WTC11 (cell line): Measurements from ENCODE around the gene TSPAN18. TPM values are rescaled to one million over a fixed set of nuclear protein-coding genes. Genes with fewer than 3 reads are reported as not detected.

Source experiments
- ATAC-seq: fragments of 200-7000 bp; cut with Tn5 transposase; 2 replicates; pipeline ENCODE4 v1.10.0; 2021; ENCODE audit warnings: mild to moderate bottlenecking, moderate library complexity
- CTCF ChIA-PET: fragments of 300-600 bp; sonication (Branson Sonifier 250); formaldehyde crosslinking; loops from one replicate; lab custom pipeline; 2021; ENCODE audit warnings: antibody characterized with exemption; lab: Charles Lee
- POLR2A ChIA-PET: fragments of 350-600 bp; sonication (Branson Sonifier 250); formaldehyde crosslinking; loops from one replicate; lab custom pipeline; 2021; ENCODE audit warnings: antibody characterized with exemption; lab: Charles Lee
- DNase-seq: peaks from one replicate; pipeline ENCODE4 v3.0.0; 2021; ENCODE audit warnings: low spot score
- H3K27ac Mint-ChIP-seq: 2 replicates; pipeline ENCODE4 v1.8.0; 2021; ENCODE audit warnings: mixed read lengths
- H3K27me3 Mint-ChIP-seq: 2 replicates; pipeline ENCODE4 v1.8.0; 2021; ENCODE audit warnings: low read depth, mild to moderate bottlenecking, moderate library complexity, mixed read lengths
- H3K36me3 Mint-ChIP-seq: 2 replicates; pipeline ENCODE4 v1.8.0; 2021; ENCODE audit warnings: mixed read lengths
- H3K4me1 Mint-ChIP-seq: 2 replicates; pipeline ENCODE4 v1.8.0; 2022; ENCODE audit warnings: mixed read lengths
- H3K4me3 Mint-ChIP-seq: 2 replicates; pipeline ENCODE4 v1.8.0; 2021; ENCODE audit warnings: mild to moderate bottlenecking, moderate library complexity, mixed read lengths
- H3K9me3 Mint-ChIP-seq: 2 replicates; pipeline ENCODE4 v1.8.0; 2021; ENCODE audit warnings: mixed read lengths
- CREB1 ChIP-seq: sonication (generic); formaldehyde crosslinking; IDR thresholded peaks from 2 replicates; pipeline ENCODE4 v1.8.0; 2023; ENCODE audit warnings: mild to moderate bottlenecking, missing genetic modification reagents
- ETV6 ChIP-seq: sonication (generic); formaldehyde crosslinking; IDR thresholded peaks from 2 replicates; pipeline ENCODE4 v1.8.1; 2022; ENCODE audit warnings: mild to moderate bottlenecking, missing genetic modification reagents
- FOXJ3 ChIP-seq: sonication (generic); formaldehyde crosslinking; IDR thresholded peaks from 2 replicates; pipeline ENCODE4 v1.9.0; 2021; ENCODE audit warnings: missing genetic modification reagents, mild to moderate bottlenecking, borderline replicate concordance
- FOXK1 ChIP-seq: sonication (generic); formaldehyde crosslinking; IDR thresholded peaks from 2 replicates; pipeline ENCODE4 v1.8.0; 2022; ENCODE audit warnings: mild to moderate bottlenecking, moderate library complexity, missing genetic modification reagents
- FOXP1 ChIP-seq: sonication (generic); formaldehyde crosslinking; IDR thresholded peaks from 2 replicates; pipeline ENCODE4 v1.8.0; 2022; ENCODE audit warnings: missing genetic modification reagents, mild to moderate bottlenecking, moderate library complexity, borderline replicate concordance
- HMGA2 ChIP-seq: fragments of 250-450 bp; sonication (Bioruptor Pico); IDR thresholded peaks from 2 replicates; pipeline ENCODE4 v1.4.0; 2021; ENCODE audit warnings: mild to moderate bottlenecking, moderate library complexity
- SMAD4 ChIP-seq: sonication (generic); formaldehyde crosslinking; IDR thresholded peaks from 2 replicates; pipeline ENCODE4 v1.8.0; 2022; ENCODE audit warnings: mild to moderate bottlenecking, missing genetic modification reagents
- ZNF121 ChIP-seq: sonication (generic); formaldehyde crosslinking; IDR thresholded peaks from 2 replicates; pipeline ENCODE4 v1.8.0; 2023; ENCODE audit warnings: missing genetic modification reagents
- ZNF232 ChIP-seq: sonication (generic); formaldehyde crosslinking; IDR thresholded peaks from 2 replicates; pipeline ENCODE4 v1.8.0; 2022; ENCODE audit warnings: mild to moderate bottlenecking, missing genetic modification reagents
- total RNA-seq: library from RNA; stranded (reverse); gene quantifications from 3 replicates; pipeline ENCODE4 v1.2.3, GENCODE V29; 2021
- TF ChIP-seq, protein P1 (sequence below): sonication (generic); formaldehyde crosslinking; IDR thresholded peaks from 2 replicates; pipeline ENCODE4 v1.8.1; 2023; ENCODE audit warnings: mild to moderate bottlenecking, missing genetic modification reagents
- TF ChIP-seq, protein P2 (sequence below): sonication (generic); formaldehyde crosslinking; IDR thresholded peaks from 2 replicates; pipeline ENCODE4 v1.8.0; 2022; ENCODE audit warnings: mild to moderate bottlenecking, missing genetic modification reagents

TSPAN18 gene
- total RNA-seq, 1 experiment from 2014 or later: 44.7 TPM

DNA sequence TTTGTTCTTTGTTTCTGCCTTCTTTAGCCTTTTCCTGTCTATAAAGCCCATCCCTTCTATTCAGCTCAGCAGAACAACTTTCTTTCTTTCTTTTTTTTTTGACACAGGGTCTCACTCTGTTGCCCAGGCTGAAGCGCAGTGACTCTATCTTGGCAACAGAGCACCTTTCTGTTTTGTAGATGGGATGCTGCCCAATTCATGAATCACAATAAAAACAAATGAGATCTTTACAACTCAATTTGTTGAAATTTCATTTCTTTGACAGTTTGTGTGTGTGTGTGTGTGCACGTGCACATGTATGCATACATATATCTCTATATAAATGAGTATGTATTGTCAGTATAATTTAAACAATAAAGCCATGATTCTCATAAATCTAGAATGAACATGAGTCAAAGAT is 25.5 kb downstream of the TSPAN18 start:
- Mint-ChIP-seq H3K27ac (no peak overlapping the region), H3K36me3 (peaks cover 10% of the 10 kb centered on the region; the same call in 1 of the 2 replicates), H3K4me1 (peaks cover 77% of the 10 kb centered on the region), H3K4me3 (no peak overlapping the region), H3K9me3 (peaks cover 5% of the 10 kb centered on the region), H3K27me3 (peaks cover 48% of the 10 kb centered on the region)
- ChIA-PET CTCF (no interaction called here), POLR2A (no interaction called here)
- peak; percentile 81; the same call in 1 of the 2 replicates for TF ChIP-seq ZNF121 (CRISPR knock-in tag)
- TF ChIP-seq HMGA2 (CRISPR knock-in tag): no peak
- DNase-seq (no peak), ATAC-seq (no peak)

DNA sequence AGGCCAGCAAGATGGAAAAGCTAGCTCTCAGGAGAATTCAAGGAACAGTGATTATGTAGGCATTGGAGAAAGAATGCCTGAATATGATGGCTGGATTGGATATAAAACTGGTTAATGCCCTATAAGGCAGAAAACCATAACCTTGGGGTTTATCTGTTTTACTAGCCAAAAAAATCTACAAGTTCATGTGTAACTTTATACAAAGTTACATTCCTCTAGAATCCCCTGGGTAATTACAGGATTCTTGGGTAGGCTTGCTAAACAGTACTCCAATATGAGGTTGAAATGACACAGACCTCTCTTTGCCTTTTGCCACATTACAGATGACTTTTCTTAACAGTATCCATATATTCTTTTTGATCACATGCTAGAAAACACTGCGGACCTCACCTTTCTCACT is 26.0 kb downstream of the TSPAN18 start:
- Mint-ChIP-seq H3K9me3 (peaks cover 6% of the 10 kb centered on the region), H3K27me3 (peaks cover 50% of the 10 kb centered on the region), H3K36me3 (peaks cover 11% of the 10 kb centered on the region), H3K4me1 (peaks cover 76% of the 10 kb centered on the region), H3K4me3 (no peak overlapping the region; the same call in 1 of the 2 replicates), H3K27ac (no peak overlapping the region)
- DNase-seq (no peak), ATAC-seq (no peak)
- CTCF ChIA-PET: interaction anchor here (1.5 kb wide), 1 partner anchor 11 kb away, joined by 6 read pairs; no protein-coding TSS in a partner anchor
- TF ChIP-seq, protein P1, sequence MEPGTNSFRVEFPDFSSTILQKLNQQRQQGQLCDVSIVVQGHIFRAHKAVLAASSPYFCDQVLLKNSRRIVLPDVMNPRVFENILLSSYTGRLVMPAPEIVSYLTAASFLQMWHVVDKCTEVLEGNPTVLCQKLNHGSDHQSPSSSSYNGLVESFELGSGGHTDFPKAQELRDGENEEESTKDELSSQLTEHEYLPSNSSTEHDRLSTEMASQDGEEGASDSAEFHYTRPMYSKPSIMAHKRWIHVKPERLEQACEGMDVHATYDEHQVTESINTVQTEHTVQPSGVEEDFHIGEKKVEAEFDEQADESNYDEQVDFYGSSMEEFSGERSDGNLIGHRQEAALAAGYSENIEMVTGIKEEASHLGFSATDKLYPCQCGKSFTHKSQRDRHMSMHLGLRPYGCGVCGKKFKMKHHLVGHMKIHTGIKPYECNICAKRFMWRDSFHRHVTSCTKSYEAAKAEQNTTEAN (CRISPR knock-in tag): no peak
- TF ChIP-seq SMAD4 (CRISPR knock-in tag) (no peak), FOXK1 (CRISPR knock-in tag) (no peak), CREB1 (no peak)
- POLR2A ChIA-PET: no interaction called here

DNA sequence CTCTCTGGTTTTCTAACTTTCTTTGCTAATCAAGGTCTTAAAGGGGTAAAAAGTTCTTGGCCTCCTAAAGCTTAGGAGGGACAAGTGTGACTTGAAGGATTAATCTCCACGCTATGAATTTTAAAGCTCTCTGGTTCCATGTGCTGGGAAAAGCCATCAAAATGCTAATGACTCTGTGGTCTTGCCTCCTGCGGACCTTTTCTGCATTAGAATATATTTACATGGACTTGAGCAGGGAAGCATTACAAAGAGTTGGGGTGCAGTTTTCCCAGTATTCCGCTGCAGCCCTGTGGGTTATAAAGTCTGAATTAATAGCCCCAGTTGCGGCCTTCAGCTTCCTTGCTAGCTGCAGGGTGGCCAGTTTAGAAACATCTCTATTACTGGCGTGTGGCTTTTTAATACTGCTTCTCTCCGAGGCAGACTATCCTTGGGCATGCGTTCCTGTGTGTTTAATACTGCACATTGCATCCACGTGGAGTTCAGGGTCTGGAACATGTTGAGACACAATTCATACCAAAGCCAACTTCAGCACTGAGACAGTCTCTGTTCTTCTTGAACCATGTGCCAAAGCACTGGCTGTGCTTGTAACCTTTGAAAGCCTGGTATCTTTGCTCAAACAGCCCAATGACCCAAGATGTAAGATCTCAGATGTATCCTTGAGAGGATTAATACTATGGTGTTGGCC is 27.3 kb downstream of the TSPAN18 start:
- peaks cover 18% of the 10 kb centered on the region for H3K36me3 Mint-ChIP-seq
- DNase-seq (no peak), ATAC-seq (peak; percentile 64)
- H3K4me3 Mint-ChIP-seq: peak overlapping the region; percentile 46
- peaks cover 53% of the 10 kb centered on the region for H3K27me3 Mint-ChIP-seq
- H3K27ac Mint-ChIP-seq: peak overlapping the region; percentile 55
- H3K9me3 Mint-ChIP-seq: peaks cover 15% of the 10 kb centered on the region
- TF ChIP-seq, protein P2, sequence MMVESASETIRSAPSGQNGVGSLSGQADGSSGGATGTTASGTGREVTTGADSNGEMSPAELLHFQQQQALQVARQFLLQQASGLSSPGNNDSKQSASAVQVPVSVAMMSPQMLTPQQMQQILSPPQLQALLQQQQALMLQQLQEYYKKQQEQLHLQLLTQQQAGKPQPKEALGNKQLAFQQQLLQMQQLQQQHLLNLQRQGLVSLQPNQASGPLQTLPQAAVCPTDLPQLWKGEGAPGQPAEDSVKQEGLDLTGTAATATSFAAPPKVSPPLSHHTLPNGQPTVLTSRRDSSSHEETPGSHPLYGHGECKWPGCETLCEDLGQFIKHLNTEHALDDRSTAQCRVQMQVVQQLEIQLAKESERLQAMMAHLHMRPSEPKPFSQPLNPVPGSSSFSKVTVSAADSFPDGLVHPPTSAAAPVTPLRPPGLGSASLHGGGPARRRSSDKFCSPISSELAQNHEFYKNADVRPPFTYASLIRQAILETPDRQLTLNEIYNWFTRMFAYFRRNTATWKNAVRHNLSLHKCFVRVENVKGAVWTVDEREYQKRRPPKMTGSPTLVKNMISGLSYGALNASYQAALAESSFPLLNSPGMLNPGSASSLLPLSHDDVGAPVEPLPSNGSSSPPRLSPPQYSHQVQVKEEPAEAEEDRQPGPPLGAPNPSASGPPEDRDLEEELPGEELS (CRISPR knock-in tag): 0 out of 2 replicates have a peak, but pooled peaks have one; percentile 10
- TF ChIP-seq SMAD4 (CRISPR knock-in tag) (no peak), ETV6 (peak; percentile 74; the same call in 1 of the 2 replicates)
- TF ChIP-seq, all 79 proteins: peak for 2
- ChIA-PET CTCF (interaction anchor here (0.5 to 3.0 kb wide), 16 partner anchors 9 to 173 kb away, joined by 3 to 13 read pairs (median 5); no protein-coding TSS in a partner anchor), POLR2A (interaction anchor here (0.8 to 1.2 kb wide), 2 partner anchors 13 to 28 kb away, joined by 3 to 4 read pairs; no protein-coding TSS in a partner anchor)
- H3K4me1 Mint-ChIP-seq: peaks cover 64% of the 10 kb centered on the region

DNA sequence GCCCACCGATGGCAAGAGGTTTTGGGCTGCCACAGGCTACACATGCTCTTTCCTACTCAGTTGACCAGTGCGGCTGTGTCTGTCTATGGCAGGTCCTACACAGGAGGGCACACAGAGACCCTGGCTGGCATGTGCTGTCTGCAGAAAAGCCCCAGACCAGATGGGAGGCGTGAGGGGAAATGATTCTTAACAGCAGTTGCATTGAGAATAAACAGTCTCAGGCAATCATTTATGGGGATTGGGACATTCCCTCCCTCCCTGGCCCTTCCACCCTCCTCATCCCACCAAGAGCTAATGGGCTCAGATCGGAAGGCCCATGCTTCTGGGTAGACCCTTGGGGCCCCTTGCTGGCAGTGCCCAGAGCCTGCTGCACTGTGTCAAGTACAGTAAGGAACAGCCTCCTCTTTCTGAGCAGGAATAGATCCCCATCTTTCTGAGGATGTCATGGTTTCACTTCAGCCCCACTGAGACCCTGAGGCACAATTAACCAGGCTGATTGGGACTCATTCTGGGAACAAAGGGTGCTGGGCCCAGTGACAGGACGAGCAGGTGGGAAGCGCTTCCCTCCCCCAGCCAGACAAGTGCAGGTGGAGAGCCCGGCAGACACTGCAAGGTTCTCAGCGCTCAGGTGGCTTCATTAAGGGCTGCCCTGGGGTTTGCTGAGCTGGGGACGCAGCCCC is 28.3 kb downstream of the TSPAN18 start:
- POLR2A ChIA-PET: interaction anchor here (0.6 kb wide), 1 partner anchor 17 kb away, joined by 3 read pairs; no protein-coding TSS in a partner anchor
- peaks cover 18% of the 10 kb centered on the region for H3K36me3 Mint-ChIP-seq
- H3K9me3 Mint-ChIP-seq: peaks cover 15% of the 10 kb centered on the region
- ATAC-seq: peak; percentile 34
- no peak for DNase-seq
- no peak for TF ChIP-seq FOXJ3 (CRISPR knock-in tag)
- TF ChIP-seq FOXP1 (CRISPR knock-in tag): 0 out of 2 replicates have a peak, but pooled peaks have one; percentile 23
- TF ChIP-seq ZNF232: 0 out of 2 replicates have a peak, but pooled peaks have one; percentile 26
- TF ChIP-seq, all 79 proteins: peak for 2
- peaks cover 61% of the 10 kb centered on the region for H3K27me3 Mint-ChIP-seq
- H3K4me3 Mint-ChIP-seq: peak overlapping the region; percentile 46; the same call in 1 of the 2 replicates
- CTCF ChIA-PET: interaction anchor here (0.7 to 3.0 kb wide), 8 partner anchors 19 to 173 kb away, joined by 3 to 13 read pairs (median 4); no protein-coding TSS in a partner anchor
- H3K27ac Mint-ChIP-seq: no peak overlapping the region
- H3K4me1 Mint-ChIP-seq: peaks cover 67% of the 10 kb centered on the region
